LNCAP (cell line): ENCODE data around the gene HLA-F.

ENCODE experiments used
- CTCF ChIP-seq: fragments of 450-650 bp; IDR thresholded peaks from 2 replicates; pipeline ENCODE4 v1.5.1; 2017; ENCODE audit warnings: mild to moderate bottlenecking

Gene HLA-F

GRCh38 chr6:29681811-29682210 is 41.4 kb upstream of the HLA-F start:
- TF ChIP-seq CTCF: no peak

GRCh38 chr6:29685718-29686326 is 37.4 kb upstream of the HLA-F start:
- no peak for TF ChIP-seq CTCF

- TF ChIP-seq CTCF: no peak
Observed at GRCh38 chr6:29694637-29695036, 28.6 kb upstream of the HLA-F start.

GRCh38 chr6:29696147-29697125 is 26.8 kb upstream of the HLA-F start:
- peak; percentile 61 for TF ChIP-seq CTCF

GRCh38 chr6:29702519-29703103 is 20.6 kb upstream of the HLA-F start:
- TF ChIP-seq CTCF: peak; percentile 58

- peak; percentile 61 for TF ChIP-seq CTCF
Observed at GRCh38 chr6:29705389-29706231, 17.6 kb upstream of the HLA-F start.
